ENCODE results near the gene KNDC1.
"Not testable (repeated sequence)": the region's sequence is repeated elsewhere in the genome, so short reads cannot be mapped to it uniquely, and the experiment has no call there.

KNDC1 gene

GRCh38 chr10:133227256-133227655 is 67.2 kb downstream of the KNDC1 start:
- no peak for DNase-seq

- DNase-seq = no peak
Observed at GRCh38 chr10:133229265-133230043, 69.4 kb downstream of the KNDC1 start.

GRCh38 chr10:133230044-133230361 is 70.0 kb downstream of the KNDC1 start, which contains the start of gene UTF1:
UTF1 (plus strand) TSS chr10:133230217; CDS start chr10:133230289, 72 bp downstream.
- no peak for DNase-seq

- DNase-seq = peak in 1 of 3 experiments; percentile 6
Observed at GRCh38 chr10:133230387-133231195, 70.6 kb downstream of the KNDC1 start.

GRCh38 chr10:133231244-133231945 is 71.4 kb downstream of the KNDC1 start:
- no peak for DNase-seq

GRCh38 chr10:133231946-133232574 is 72.0 kb downstream of the KNDC1 start:
- DNase-seq = no peak

GRCh38 chr10:133234796-133235195 is 74.8 kb downstream of the KNDC1 start:
- not testable (repeated sequence) for DNase-seq

- no peak for DNase-seq
Observed at GRCh38 chr10:133235265-133235855, 75.3 kb downstream of the KNDC1 start.

- no peak for DNase-seq
Observed at GRCh38 chr10:133235932-133236331, 75.9 kb downstream of the KNDC1 start.

GRCh38 chr10:133236401-133237240 is 76.6 kb downstream of the KNDC1 start:
- no peak for DNase-seq

- no peak for DNase-seq
Observed at GRCh38 chr10:133237241-133237587, 77.2 kb downstream of the KNDC1 start.

GRCh38 chr10:133237588-133238465 is 77.8 kb downstream of the KNDC1 start, which contains the start of gene VENTX:
VENTX (plus strand) TSS chr10:133237855; CDS start chr10:133237915, 60 bp downstream.
- peak in 1 of 3 experiments; percentile 36 for DNase-seq

- DNase-seq = no peak
Observed at GRCh38 chr10:133238466-133238804, 78.4 kb downstream of the KNDC1 start.

GRCh38 chr10:133239990-133240389 is 80.0 kb downstream of the KNDC1 start:
- no peak for DNase-seq

- DNase-seq = peak in 2 of 3 experiments; percentile 6 to 24
Observed at GRCh38 chr10:133241501-133242205, 81.6 kb downstream of the KNDC1 start.

- DNase-seq = no peak
Observed at GRCh38 chr10:133242611-133243356, 82.8 kb downstream of the KNDC1 start.

GRCh38 chr10:133243593-133243992 is 83.6 kb downstream of the KNDC1 start:
- peak in 1 of 3 experiments; percentile 3 for DNase-seq

- no peak for DNase-seq
Observed at GRCh38 chr10:133245439-133246235, 85.6 kb downstream of the KNDC1 start.

All from NCI-H1417 (cell line).